MCF 10A (cell line): ENCODE measurements around the gene PPP6R2. TPM values are rescaled to one million over a fixed set of nuclear protein-coding genes. Genes with fewer than 3 reads are reported as not detected.
A peak's percentile ranks its signal among the peaks of the same experiment; 100 is the strongest.

Experiments used
- BruUV-seq: library from RNA; stranded (reverse); fragments of 400-500 nt; replicated peaks from 2 replicates; lab custom pipeline; 2021; lab: Mats Ljungman, UMichigan
- CTCF ChIA-PET: fragments of 300-600 bp; sonication (Branson Sonifier 250); formaldehyde crosslinking; extraction: SDS; loops from one replicate; lab custom pipeline; 2021; ENCODE audit warnings: antibody characterized with exemption, inconsistent platforms; lab: Yijun Ruan, JAX
- POLR2A ChIA-PET: fragments of 300-600, 350-650 bp; sonication (Branson Sonifier 250); formaldehyde crosslinking; extraction: SDS; loops from one replicate; lab custom pipeline; 2020; ENCODE audit warnings: antibody characterized with exemption, inconsistent platforms; lab: Yijun Ruan, JAX
- DNase-seq: peaks from one replicate; pipeline ENCODE4 v3.0.0-alpha.2; 2018; ENCODE audit not compliant: unreplicated experiment
- H3K27ac Mint-ChIP-seq: one replicate; pipeline ENCODE4 v1.8.0; 2022; ENCODE audit warnings: mild to moderate bottlenecking, low read depth, mixed read lengths; ENCODE audit not compliant: unreplicated experiment
- H3K27me3 Mint-ChIP-seq: one replicate; pipeline ENCODE4 v1.8.0; 2022; ENCODE audit warnings: mixed read lengths; ENCODE audit not compliant: insufficient read depth, unreplicated experiment
- H3K36me3 Mint-ChIP-seq: one replicate; pipeline ENCODE4 v1.8.0; 2022; ENCODE audit warnings: mild to moderate bottlenecking, moderate library complexity, mixed read lengths; ENCODE audit not compliant: insufficient read depth, unreplicated experiment
- H3K4me1 Mint-ChIP-seq: one replicate; pipeline ENCODE4 v1.8.0; 2022; ENCODE audit warnings: mixed read lengths; ENCODE audit not compliant: insufficient read depth, unreplicated experiment
- H3K4me3 Mint-ChIP-seq: one replicate; pipeline ENCODE4 v1.8.0; 2022; ENCODE audit warnings: mild to moderate bottlenecking, moderate library complexity, mixed read lengths; ENCODE audit not compliant: unreplicated experiment
- H3K9me3 Mint-ChIP-seq: one replicate; pipeline ENCODE4 v1.8.0; 2022; ENCODE audit warnings: mixed read lengths; ENCODE audit not compliant: unreplicated experiment
- intact Hi-C: fragments of 100-400 bp; cut with micrococcal nuclease; formaldehyde crosslinking; loops from 2 replicates; pipeline ENCODE4 v1.14.1; 2022
- total RNA-seq: library from RNA; stranded (reverse); gene quantifications from 2 replicates; pipeline ENCODE4 v1.2.3, GENCODE V29; 2022
- TF ChIP-seq, protein P1 (sequence below): fragments of 200-600 bp; IDR thresholded peaks from one replicate; pipeline ENCODE4 v1.8.0; 2022; ENCODE audit warnings: antibody characterized with exemption, mild to moderate bottlenecking; ENCODE audit not compliant: unreplicated experiment

The PPP6R2 gene
- total RNA-seq, 1 experiment from 2014 or later, result 30.1 TPM

DNA sequence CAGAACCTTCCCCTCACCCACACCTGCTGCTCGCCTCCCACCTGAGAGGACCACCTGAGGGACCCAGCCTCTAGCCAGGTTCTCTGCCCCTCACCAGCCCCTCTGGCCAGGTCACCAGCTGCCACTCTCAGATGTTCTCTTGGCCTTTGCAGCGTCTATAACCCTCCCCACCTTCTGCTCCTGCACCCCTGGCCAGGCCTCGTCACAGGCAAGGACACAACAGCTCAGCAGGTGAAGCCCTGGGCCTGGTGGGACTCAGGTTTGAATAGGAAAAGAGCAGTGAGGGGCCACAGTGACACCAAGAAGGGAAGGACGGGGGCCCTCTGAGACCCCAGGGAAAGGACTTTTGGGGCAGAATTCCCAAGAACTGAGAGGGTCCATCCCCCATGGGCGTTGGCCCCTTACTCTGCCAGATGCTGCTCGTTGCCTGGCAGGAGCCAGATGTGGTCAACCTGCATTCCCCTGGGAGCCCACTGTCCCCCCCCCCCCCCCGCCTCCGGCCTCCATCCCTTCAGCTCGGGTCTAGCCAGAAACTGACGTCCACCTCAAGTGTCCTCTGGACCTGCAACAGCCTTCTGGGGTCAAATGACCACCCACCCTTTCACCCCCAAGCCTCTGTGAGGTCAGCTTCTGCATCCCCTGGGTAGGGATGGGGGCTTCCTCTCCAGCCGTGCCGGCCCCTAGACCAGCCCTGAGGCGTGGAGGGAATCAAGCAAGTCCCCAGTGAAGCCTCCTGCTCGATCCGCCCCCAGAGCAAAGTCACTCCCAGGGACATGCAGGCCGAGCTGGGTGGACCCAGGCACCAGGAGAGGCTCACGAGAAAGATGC, 103.0 kb downstream of the PPP6R2 start:
- no peaks in the 10 kb centered on the region for H3K4me1 Mint-ChIP-seq
- no peaks in the 10 kb centered on the region for H3K9me3 Mint-ChIP-seq
- H3K27me3 Mint-ChIP-seq, result no peaks in the 10 kb centered on the region
- CTCF ChIA-PET, result no interaction called here
- H3K36me3 Mint-ChIP-seq, result peaks cover 73% of the 10 kb centered on the region
- POLR2A ChIA-PET, result interaction anchor here (0.6 to 0.9 kb wide), 2 partner anchors 176 to 215 kb away, joined by 3 read pairs; no protein-coding TSS in a partner anchor
- H3K4me3 Mint-ChIP-seq, result no peak overlapping the region
- H3K27ac Mint-ChIP-seq, result peak overlapping the region; percentile 35
- intact Hi-C loops, result no loop called here
- no TSS peak for BruUV-seq
- TF ChIP-seq, protein P1, sequence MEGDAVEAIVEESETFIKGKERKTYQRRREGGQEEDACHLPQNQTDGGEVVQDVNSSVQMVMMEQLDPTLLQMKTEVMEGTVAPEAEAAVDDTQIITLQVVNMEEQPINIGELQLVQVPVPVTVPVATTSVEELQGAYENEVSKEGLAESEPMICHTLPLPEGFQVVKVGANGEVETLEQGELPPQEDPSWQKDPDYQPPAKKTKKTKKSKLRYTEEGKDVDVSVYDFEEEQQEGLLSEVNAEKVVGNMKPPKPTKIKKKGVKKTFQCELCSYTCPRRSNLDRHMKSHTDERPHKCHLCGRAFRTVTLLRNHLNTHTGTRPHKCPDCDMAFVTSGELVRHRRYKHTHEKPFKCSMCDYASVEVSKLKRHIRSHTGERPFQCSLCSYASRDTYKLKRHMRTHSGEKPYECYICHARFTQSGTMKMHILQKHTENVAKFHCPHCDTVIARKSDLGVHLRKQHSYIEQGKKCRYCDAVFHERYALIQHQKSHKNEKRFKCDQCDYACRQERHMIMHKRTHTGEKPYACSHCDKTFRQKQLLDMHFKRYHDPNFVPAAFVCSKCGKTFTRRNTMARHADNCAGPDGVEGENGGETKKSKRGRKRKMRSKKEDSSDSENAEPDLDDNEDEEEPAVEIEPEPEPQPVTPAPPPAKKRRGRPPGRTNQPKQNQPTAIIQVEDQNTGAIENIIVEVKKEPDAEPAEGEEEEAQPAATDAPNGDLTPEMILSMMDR, result no peak
- DNase-seq, result no peak

DNA sequence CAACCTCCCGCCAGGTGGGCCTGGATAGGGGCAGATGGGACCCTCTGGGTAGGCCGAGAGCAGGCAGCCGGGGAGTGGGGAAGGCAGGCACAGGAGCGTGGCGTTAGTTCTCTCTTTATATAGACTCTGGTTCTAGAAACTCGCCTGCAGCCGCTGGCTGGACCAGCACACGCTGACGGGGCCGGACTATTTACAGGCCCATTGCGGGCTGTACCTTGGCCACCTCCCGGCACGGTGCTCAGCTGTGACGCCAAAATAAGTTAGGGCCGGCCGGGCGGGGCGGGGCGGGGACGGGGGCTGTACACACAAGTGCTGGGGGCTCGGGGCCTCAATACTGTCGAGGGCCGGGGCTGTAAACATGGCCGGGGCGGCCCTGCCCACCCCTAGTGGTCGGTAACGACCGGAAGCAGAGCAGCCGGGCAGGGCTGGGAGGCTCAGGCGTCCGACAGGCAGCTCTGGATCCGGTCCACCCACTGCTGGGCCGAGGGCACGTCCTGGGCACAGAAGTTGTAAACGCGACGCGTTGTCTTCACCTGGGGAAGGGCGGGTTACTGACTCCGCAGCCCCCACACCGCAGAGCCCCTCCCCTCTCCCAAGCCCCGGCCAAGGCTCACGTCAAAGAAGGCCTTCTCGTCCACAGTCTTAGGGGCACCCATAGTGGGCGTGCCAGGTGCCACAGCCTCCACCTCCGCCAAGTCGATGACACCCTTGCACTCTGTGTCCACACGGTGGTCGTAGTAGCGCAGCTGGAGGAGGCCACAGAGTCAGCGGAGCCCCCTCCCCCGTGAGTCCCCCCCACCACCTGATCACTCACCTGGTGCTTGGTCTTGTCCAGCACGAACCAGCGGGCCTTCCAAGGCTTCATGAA, 103.8 kb downstream of the PPP6R2 start:
- no peak overlapping the region for H3K4me3 Mint-ChIP-seq
- H3K9me3 Mint-ChIP-seq, result no peaks in the 10 kb centered on the region
- H3K36me3 Mint-ChIP-seq, result peaks cover 73% of the 10 kb centered on the region
- DNase-seq, result no peak
- no peak overlapping the region for H3K27ac Mint-ChIP-seq
- TF ChIP-seq, protein P1, result no peak
- H3K4me1 Mint-ChIP-seq, result no peaks in the 10 kb centered on the region
- intact Hi-C loops, result no loop called here
- POLR2A ChIA-PET, result interaction anchor here (0.6 kb wide), 1 partner anchor 214 kb away, joined by 3 read pairs; no protein-coding TSS in a partner anchor
- BruUV-seq, result no TSS peak
- H3K27me3 Mint-ChIP-seq, result no peaks in the 10 kb centered on the region
- CTCF ChIA-PET, result no interaction called here

DNA sequence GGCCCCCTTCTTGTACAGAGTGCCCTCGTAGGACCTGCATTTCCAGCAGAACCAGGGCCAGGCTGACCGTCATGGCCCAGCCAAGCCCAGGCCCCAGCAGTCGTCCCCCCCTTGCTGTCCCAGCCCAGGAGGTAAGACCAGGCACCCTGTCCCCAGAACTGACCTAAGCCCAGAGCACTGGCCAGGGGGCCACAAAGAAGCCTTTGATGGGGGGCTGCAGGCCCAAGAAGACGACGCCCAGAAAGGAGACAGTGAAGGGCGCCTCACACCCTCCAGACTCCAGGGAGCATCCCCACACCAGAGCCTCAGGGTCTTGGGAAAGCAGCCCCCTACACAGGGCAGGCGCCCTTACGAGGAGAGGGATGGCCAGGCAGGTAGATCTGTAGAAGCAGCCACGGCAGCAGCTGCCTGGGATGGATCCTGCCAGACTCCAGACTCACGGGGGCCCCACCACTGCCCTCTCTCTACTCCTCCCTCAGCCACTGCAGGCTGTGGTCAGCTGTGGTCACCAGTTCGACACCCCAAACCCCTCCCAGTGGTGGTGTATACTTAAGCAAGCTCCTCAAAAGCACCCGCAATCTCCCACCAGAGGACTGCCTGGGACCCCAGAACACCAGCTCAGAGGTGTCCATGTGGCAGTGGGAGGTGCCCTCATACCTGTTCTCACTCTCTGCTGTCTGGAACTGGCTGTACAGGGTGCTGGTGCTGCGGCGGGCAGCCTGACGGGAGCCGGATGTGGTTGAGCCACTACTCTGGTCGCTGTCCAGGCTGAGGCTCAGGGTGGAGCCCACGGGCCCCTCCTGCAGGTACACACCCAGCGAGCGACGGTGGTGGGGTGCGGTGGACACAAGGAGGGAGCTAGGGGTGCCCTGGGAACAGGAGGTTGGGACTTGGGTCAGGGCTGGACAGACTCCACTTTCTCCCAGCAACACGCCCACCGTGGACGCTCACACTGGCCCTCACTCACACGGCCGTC, 104.7 kb downstream of the PPP6R2 start:
- ChIA-PET CTCF (no interaction called here), POLR2A (interaction anchor here (0.6 kb wide), 1 partner anchor 60 kb away, joined by 3 read pairs; the partner anchor contains the start of gene NCAPH2)
- Mint-ChIP-seq H3K27ac (no peak overlapping the region), H3K36me3 (peaks cover 74% of the 10 kb centered on the region), H3K4me3 (no peak overlapping the region), H3K9me3 (no peaks in the 10 kb centered on the region), H3K27me3 (no peaks in the 10 kb centered on the region), H3K4me1 (no peaks in the 10 kb centered on the region)
- TF ChIP-seq, protein P1, result no peak
- BruUV-seq, result no TSS peak
- intact Hi-C loops, result no loop called here
- DNase-seq, result no peak
